ENCODE results near the gene SLC48A1. TPM values are rescaled to one million over a fixed set of nuclear protein-coding genes. Genes with fewer than 3 reads are reported as not detected.

The SLC48A1 gene
- total and polyA plus RNA-seq, 4 donors, result 6.1 to 15.4 (median 9.3) TPM

DNA sequence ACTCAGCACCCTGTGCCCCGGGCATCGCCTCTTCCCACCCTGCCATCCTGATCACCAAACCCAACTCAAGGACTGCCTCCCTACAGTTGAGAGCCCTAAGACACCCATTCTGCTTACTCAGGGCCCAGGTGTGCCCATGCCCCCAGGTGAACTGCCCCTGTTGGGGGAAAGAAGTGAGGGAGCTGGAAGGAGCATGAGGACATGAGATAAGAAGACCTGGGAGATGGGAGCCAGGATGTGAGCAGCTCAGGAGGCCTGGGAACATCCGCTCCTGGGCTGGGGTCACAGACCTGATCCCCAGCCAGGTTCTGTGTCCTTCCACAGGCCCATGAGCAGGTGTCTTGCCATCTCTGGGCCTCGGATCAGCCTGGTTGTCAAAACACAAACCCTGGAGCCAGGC lies 20.9 kb upstream of the SLC48A1 start:
- Histone ChIP-seq H3K4me1 (ENCODE audit: control insufficient read depth in 4 of 4, insufficient read depth in 4 of 4, low read length in 3 of 4) (peaks cover 0 to 4% (median 0%) of the 10 kb centered on the region in 4 donors), H3K9me3 (ENCODE audit: control insufficient read depth in 4 of 4, low read length in 3 of 4) (no peaks in the 10 kb centered on the region), H3K36me3 (ENCODE audit: control insufficient read depth in 4 of 4, insufficient read depth in 3 of 4, low read depth in 1 of 4, low read length in 3 of 4) (no peaks in the 10 kb centered on the region), H3K27me3 (ENCODE audit: control insufficient read depth in 4 of 4, insufficient read depth in 4 of 4, low read length in 3 of 4) (no peaks in the 10 kb centered on the region), H3K4me3 (ENCODE audit: low read depth in 1 of 3, low read length in 3 of 3) (no peak overlapping the region), H3K27ac (ENCODE audit: low read depth in 1 of 2, low read length in 2 of 2) (no peak overlapping the region), H3K9ac (ENCODE audit: low read depth in 1 of 2, low read length in 2 of 2) (no peak overlapping the region)
- WGBS, result 90% methylated on average over 4 of the region's 4 CpGs
- TF ChIP-seq JUND (IDR thresholded peaks at IDR 0.05) (no peak), EGR1 (IDR thresholded peaks at IDR 0.05; ENCODE audit: low read depth in 2 of 2) (no peak), NR2F2 (IDR thresholded peaks at IDR 0.05) (no peak), FOXA1 (IDR thresholded peaks at IDR 0.05) (no peak), HNF4G (IDR thresholded peaks at IDR 0.05) (no peak), FOXA2 (IDR thresholded peaks at IDR 0.05) (no peak), SP1 (IDR thresholded peaks at IDR 0.05) (no peak), RAD21 (IDR thresholded peaks at IDR 0.05) (no peak), TAF1 (conservative IDR thresholded peaks at IDR 0.05) (no peak), GABPA (IDR thresholded peaks at IDR 0.05 in 1 of 2, conservative IDR thresholded peaks at IDR 0.05 in 1 of 2) (no peak), HNF4A (conservative IDR thresholded peaks at IDR 0.05) (no peak), YY1 (IDR thresholded peaks at IDR 0.05) (no peak), RXRA (IDR thresholded peaks at IDR 0.05) (no peak)
- TF ChIP-seq, protein P1, sequence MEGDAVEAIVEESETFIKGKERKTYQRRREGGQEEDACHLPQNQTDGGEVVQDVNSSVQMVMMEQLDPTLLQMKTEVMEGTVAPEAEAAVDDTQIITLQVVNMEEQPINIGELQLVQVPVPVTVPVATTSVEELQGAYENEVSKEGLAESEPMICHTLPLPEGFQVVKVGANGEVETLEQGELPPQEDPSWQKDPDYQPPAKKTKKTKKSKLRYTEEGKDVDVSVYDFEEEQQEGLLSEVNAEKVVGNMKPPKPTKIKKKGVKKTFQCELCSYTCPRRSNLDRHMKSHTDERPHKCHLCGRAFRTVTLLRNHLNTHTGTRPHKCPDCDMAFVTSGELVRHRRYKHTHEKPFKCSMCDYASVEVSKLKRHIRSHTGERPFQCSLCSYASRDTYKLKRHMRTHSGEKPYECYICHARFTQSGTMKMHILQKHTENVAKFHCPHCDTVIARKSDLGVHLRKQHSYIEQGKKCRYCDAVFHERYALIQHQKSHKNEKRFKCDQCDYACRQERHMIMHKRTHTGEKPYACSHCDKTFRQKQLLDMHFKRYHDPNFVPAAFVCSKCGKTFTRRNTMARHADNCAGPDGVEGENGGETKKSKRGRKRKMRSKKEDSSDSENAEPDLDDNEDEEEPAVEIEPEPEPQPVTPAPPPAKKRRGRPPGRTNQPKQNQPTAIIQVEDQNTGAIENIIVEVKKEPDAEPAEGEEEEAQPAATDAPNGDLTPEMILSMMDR (IDR thresholded peaks at IDR 0.05; ENCODE audit: low read depth, low read length, missing input control), result no peak
- TF ChIP-seq, protein P2, sequence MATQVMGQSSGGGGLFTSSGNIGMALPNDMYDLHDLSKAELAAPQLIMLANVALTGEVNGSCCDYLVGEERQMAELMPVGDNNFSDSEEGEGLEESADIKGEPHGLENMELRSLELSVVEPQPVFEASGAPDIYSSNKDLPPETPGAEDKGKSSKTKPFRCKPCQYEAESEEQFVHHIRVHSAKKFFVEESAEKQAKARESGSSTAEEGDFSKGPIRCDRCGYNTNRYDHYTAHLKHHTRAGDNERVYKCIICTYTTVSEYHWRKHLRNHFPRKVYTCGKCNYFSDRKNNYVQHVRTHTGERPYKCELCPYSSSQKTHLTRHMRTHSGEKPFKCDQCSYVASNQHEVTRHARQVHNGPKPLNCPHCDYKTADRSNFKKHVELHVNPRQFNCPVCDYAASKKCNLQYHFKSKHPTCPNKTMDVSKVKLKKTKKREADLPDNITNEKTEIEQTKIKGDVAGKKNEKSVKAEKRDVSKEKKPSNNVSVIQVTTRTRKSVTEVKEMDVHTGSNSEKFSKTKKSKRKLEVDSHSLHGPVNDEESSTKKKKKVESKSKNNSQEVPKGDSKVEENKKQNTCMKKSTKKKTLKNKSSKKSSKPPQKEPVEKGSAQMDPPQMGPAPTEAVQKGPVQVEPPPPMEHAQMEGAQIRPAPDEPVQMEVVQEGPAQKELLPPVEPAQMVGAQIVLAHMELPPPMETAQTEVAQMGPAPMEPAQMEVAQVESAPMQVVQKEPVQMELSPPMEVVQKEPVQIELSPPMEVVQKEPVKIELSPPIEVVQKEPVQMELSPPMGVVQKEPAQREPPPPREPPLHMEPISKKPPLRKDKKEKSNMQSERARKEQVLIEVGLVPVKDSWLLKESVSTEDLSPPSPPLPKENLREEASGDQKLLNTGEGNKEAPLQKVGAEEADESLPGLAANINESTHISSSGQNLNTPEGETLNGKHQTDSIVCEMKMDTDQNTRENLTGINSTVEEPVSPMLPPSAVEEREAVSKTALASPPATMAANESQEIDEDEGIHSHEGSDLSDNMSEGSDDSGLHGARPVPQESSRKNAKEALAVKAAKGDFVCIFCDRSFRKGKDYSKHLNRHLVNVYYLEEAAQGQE (IDR thresholded peaks at IDR 0.05), result no peak
- TF ChIP-seq, protein P3, sequence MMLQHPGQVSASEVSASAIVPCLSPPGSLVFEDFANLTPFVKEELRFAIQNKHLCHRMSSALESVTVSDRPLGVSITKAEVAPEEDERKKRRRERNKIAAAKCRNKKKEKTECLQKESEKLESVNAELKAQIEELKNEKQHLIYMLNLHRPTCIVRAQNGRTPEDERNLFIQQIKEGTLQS (IDR thresholded peaks at IDR 0.05), result no peak
- TF ChIP-seq, protein P4, sequence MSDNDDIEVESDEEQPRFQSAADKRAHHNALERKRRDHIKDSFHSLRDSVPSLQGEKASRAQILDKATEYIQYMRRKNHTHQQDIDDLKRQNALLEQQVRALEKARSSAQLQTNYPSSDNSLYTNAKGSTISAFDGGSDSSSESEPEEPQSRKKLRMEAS (IDR thresholded peaks at IDR 0.05), result no peak
- DNase-seq (ENCODE audit: low spot score), result no peak

DNA sequence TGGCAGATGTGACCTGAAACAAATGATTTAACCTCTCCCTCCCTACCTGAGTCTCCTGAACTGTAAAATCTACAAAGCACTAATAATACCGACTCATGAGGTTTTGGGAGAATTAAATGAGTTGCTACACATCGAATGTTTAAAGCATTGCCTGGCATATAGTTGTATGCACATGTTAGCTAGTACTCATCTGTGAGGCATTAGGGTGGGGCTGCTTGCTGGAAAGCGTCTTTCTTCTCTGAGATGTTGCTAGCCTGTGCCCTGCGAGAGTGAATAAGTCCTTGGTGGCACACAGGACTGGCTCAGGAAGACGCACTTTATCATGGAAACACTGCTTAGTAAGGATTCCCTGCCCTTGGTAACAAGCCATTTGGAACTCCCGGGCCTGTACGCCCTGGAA lies 20.5 kb upstream of the SLC48A1 start:
- no peak for DNase-seq (ENCODE audit: low spot score)
- no peaks in the 10 kb centered on the region for H3K9me3 ChIP-seq (ENCODE audit: control insufficient read depth in 4 of 4, low read length in 3 of 4)
- peaks cover 0 to 4% (median under 1%) of the 10 kb centered on the region in 4 donors for H3K4me1 ChIP-seq (ENCODE audit: control insufficient read depth in 4 of 4, insufficient read depth in 4 of 4, low read length in 3 of 4)
- WGBS, result 91% methylated on average over 7 of the region's 7 CpGs
- TF ChIP-seq, protein P3 (IDR thresholded peaks at IDR 0.05), result no peak
- TF ChIP-seq TAF1 (conservative IDR thresholded peaks at IDR 0.05) (no peak), GABPA (IDR thresholded peaks at IDR 0.05 in 1 of 2, conservative IDR thresholded peaks at IDR 0.05 in 1 of 2) (no peak), FOXA1 (IDR thresholded peaks at IDR 0.05) (no peak)
- H3K27me3 ChIP-seq (ENCODE audit: control insufficient read depth in 4 of 4, insufficient read depth in 4 of 4, low read length in 3 of 4), result no peaks in the 10 kb centered on the region
- no peak overlapping the region for H3K4me3 ChIP-seq (ENCODE audit: low read depth in 1 of 3, low read length in 3 of 3)
- H3K36me3 ChIP-seq (ENCODE audit: control insufficient read depth in 4 of 4, insufficient read depth in 3 of 4, low read depth in 1 of 4, low read length in 3 of 4), result no peaks in the 10 kb centered on the region
- no peak overlapping the region for H3K9ac ChIP-seq (ENCODE audit: low read depth in 1 of 2, low read length in 2 of 2)
- H3K27ac ChIP-seq (ENCODE audit: low read depth in 1 of 2, low read length in 2 of 2), result no peak overlapping the region

Data from liver (tissue), 9 donors.